NCI-H82 treated with DMSO at 0.1 percent for 48 hours (cell line): Measurements from ENCODE around the gene FNDC3B.
"Not testable (repeated sequence)": the region's sequence is repeated elsewhere in the genome, so short reads cannot be mapped to it uniquely, and the experiment has no call there.

Experiments used
- DNase-seq: peaks from one replicate; lab custom pipeline; 2025; ENCODE audit not compliant: unreplicated experiment; lab: John Stamatoyannopoulos, UW

The FNDC3B gene

DNA sequence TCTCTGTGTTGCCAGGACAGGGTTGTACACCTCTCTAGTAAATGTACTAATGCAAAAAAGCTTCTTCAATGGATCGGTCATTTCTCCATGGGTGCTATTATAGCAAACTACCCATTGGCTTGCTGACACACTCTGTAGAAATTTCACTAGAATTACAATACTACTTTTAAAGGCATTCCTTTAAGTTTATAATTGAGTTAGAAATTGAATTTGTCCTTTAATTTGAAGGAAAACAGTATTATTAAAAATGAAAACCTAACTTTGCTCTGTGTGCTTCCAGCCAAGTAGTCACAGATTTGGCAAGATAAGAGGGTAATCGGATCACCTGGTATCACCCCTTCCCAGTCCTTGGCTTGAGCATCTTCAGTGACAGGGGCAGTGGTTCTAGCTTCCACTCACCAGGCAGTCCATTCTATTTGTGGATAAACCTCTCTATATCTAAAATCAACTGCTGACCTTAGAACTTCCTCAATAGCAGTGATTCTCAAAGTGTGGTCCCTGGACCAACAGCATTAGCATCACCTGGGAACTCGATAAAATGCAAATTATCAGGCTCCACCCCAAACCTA, 315.6 kb downstream of the FNDC3B start:
- DNase-seq: no peak

- DNase-seq: no peak
Measured at GRCh38 chr3:172355836-172356235, 316.5 kb downstream of the FNDC3B start.

DNA sequence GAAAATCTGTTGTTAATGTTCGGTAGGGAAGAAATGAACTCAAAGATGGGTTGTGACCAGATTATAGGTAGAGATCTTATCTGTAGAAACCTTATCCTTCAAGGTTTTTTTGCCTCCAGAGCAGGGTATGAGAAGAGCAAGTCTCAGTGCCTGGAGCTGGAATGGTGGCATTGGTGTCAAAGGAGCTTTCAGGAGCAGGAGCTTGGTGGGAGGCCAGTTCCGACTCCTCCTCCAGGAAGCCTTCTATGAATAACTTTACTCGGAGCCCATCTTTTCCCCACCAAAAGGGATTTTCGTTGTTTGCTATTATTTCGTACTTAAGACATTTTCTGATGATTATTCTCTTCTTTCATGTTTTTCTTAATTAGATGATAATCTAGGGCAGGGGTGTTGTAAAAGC, 317.0 kb downstream of the FNDC3B start:
- no peak for DNase-seq

- no peak for DNase-seq
Measured at GRCh38 chr3:172357850-172358754, 318.7 kb downstream of the FNDC3B start.

GRCh38 chr3:172359231-172359630, 319.9 kb downstream of the FNDC3B start:
- DNase-seq: no peak

GRCh38 chr3:172359996-172360395, 320.6 kb downstream of the FNDC3B start:
- DNase-seq: no peak

GRCh38 chr3:172362583-172362982, 323.2 kb downstream of the FNDC3B start:
- DNase-seq: no peak

DNA sequence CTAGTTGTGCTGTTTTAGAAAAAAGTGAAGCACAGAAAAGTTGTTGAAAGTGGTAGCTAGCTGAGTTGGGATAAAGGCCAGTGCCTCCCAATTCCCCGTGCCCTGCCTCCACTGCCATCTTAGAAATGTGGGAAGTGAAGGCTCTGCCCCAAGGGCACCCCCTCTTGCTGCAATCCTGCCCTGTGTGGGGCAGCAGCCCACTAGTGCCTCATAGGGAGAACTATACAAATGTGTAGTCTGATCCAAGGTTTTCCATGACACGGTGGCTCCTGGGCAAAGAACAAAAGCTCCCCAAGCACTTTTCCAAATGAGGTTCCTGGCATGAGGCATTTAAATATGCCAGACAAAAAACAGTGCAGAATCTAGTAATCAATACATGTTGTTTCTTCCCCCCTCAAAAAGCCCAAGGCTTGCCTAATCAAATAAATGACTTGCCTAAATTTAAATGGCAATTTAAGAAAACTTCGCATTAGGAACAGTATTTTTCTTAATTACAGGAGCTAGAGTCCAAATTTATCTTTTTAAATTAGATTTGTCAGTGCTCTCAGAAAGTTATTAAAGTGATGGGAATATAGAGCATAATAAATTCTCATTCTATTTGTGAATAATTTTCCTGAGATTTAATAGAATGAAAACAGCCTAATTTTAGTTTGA, 325.1 kb downstream of the FNDC3B start:
- no peak for DNase-seq

DNA sequence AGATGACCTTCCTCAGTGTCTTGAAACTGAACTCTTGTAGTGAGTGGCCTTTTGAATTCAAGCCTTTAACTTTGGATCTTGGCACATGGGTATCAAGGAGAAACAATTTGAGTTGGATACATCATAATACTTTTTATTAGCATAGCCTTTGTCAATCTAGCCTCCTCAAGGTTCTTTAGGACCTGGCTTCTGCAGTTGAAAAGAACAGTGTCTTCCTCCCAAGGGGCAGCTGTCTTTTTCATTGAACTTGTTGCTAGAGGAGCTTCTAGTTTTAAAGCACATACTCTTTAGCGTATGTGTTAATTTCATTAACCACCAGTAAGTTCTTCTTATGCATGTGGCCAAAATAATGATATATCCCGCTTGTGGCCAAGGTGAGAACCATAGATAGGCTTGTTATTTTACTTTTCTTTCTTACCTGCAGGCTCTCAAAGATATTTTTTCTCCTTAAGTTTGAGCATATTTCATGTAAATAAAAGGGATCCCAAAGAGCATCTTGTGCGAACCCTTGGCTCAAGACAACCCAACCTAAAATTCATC, 325.7 kb downstream of the FNDC3B start:
- no peak for DNase-seq

DNA sequence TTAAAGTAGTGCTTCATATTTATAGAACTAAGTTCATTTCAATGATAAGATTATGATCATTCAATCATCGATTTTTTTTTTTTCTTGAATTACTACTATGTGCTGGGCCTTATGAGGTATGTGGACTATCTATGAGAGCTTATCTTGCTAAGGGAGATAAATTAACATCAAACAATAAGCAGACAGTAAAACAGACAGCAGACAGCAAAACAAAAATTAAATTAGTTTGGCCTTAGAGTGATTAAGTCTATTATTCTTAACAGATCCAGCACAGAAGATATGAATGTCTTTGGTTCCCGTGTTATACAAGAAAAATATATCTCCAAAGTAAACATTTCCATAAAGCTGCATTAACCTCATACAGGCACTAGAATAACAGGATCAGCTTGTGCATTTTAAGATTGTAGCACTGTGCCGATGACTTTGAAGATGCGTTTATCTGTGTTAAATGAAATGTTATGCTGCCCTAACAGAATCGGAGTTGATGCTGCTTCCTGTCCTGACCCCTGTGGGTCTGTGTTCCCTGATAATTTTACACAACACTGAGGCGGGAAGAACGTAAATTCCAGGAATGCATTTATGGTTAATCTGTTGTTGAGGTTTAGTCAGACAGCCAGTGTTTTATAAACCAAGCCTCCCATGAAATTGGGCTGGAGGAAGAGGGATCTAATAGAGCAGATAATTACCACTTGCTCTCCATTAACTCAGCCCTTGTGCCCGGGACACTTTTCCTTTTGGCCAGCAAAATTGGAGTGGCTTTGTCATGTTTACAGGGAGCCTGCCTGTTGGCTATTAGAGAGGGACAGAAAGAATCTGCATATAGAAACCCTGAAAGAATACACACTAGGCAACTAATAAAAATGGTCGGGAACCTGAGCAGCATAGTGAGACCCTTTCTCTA, 328.1 kb downstream of the FNDC3B start:
- DNase-seq: no peak

- DNase-seq: not testable (repeated sequence)
Measured at GRCh38 chr3:172368556-172368955, 329.2 kb downstream of the FNDC3B start.

DNA sequence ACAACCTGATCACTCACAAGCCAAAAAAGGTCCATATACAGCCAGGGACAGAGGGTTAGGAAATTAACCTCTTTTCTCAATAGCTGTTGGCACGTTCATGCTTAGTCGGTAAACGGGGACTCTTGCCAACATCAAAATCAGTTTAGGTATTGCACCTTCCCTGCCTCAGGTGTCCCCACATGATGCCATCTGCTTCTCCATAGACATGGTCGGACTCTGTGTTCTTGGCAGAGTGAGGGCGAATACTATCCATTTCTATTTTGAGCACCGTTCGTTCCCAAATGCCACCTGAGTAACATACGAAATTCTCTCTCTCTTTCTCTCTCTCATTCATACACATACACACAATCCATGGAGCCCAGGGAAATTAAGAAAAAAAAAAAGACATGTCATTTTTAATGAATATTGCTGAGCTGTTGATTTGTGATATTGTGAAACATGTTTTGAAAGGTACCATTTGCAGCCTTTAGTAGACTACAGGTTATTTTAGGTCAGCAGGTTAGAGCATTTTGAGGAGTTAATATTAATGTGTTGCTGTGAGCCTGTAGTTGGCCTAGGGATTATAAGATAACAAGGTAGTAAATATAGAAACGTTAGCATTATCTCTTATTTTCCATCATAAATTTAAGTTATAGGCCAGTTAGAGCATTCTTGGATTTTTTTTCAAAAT, 330.3 kb downstream of the FNDC3B start:
- no peak for DNase-seq

- DNase-seq: no peak
Measured at GRCh38 chr3:172370419-172370818, 331.0 kb downstream of the FNDC3B start.

DNA sequence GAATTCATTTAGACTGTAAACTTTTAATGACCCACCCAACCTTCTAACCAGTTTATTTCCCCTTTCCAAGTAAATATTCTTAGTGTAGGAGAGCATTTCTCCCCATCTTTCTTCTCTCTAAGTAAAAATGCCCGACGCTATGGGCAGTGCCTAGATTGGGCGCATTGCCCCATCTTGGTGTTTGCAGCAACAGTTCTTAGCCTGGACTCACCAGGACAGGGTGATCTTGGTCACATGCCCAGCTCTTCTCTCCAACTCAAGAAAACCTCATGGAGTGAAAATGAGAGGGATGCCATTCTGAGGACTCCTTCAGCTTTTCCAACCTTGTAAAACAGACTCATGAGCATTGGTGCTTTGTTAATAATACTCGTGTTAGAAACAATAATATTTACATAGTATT, 332.2 kb downstream of the FNDC3B start:
- no peak for DNase-seq

GRCh38 chr3:172372895-172373294, 333.5 kb downstream of the FNDC3B start:
- DNase-seq: no peak

GRCh38 chr3:172373912-172374311, 334.5 kb downstream of the FNDC3B start:
- DNase-seq: no peak

DNA sequence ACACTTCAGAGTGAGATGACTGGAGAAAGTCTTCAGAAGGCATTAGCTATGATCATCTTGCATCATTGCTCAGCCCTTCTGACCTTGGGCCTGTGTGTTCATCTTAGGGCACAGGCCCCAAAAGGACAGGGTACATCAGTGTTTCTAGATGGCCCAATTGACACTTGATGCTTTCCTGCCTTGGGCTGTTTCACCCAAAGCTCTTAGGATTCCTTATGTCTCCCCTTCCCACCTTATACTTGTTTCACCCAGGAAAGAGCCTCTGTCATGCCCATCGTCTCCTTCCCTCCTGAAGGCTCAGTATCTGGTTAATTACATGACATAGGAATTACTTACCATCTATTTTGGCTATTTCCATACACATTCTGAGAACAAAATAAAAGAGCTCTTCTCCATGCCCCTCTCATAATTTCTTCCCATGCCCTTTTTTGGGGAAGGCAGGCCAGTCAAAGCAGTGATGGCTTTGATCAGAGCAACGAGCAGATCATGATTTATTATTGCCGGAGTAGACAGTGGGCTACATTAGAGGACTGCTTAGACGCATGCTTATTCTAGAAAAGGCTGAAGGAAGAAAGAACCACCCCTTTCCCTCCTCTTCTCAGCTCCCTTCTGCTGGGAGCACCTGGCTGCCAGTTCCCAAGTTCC, 335.9 kb downstream of the FNDC3B start:
- DNase-seq: no peak

GRCh38 chr3:172376402-172376801, 337.0 kb downstream of the FNDC3B start:
- DNase-seq: no peak

- no peak for DNase-seq
Measured at GRCh38 chr3:172376881-172377280, 337.5 kb downstream of the FNDC3B start.

- no peak for DNase-seq
Measured at GRCh38 chr3:172378439-172378838, 339.1 kb downstream of the FNDC3B start.
